Upper lobe of left lung (tissue), 4 donors: ENCODE results near the gene SF3A2.

Experiments used
- EP300 ChIP-seq, 4 donors: sonication (generic); formaldehyde crosslinking; IDR thresholded peaks; one replicate each; pipeline ENCODE4 v1.5.1; 2017; ENCODE audit warnings: antibody characterized with exemption in 4 of 4, control low read depth in 2 of 4
- POLR2A ChIP-seq, 4 donors: fragments of 450-650 bp; IDR thresholded peaks; one replicate each; pipeline ENCODE4 v1.5.1; 2016 to 2017; ENCODE audit warnings: antibody characterized with exemption in 4 of 4, mild to moderate bottlenecking in 2 of 4
- POLR2AphosphoS5 ChIP-seq, 2 donors: sonication (generic); formaldehyde crosslinking; IDR thresholded peaks; one replicate each; pipeline ENCODE4 v1.5.1; 2017; ENCODE audit warnings: antibody characterized with exemption in 2 of 2
- TF ChIP-seq, protein P1 (sequence below), 6 experiments: fragments of 450-650 bp in 4 of 6; fragments of 200-600 bp in 2 of 6; sonication (generic) in 2 of 6; IDR thresholded peaks; one replicate each; pipeline ENCODE4 v1.5.1; 2016 to 2019; ENCODE audit warnings: antibody characterized with exemption in 6 of 6

DNA sequence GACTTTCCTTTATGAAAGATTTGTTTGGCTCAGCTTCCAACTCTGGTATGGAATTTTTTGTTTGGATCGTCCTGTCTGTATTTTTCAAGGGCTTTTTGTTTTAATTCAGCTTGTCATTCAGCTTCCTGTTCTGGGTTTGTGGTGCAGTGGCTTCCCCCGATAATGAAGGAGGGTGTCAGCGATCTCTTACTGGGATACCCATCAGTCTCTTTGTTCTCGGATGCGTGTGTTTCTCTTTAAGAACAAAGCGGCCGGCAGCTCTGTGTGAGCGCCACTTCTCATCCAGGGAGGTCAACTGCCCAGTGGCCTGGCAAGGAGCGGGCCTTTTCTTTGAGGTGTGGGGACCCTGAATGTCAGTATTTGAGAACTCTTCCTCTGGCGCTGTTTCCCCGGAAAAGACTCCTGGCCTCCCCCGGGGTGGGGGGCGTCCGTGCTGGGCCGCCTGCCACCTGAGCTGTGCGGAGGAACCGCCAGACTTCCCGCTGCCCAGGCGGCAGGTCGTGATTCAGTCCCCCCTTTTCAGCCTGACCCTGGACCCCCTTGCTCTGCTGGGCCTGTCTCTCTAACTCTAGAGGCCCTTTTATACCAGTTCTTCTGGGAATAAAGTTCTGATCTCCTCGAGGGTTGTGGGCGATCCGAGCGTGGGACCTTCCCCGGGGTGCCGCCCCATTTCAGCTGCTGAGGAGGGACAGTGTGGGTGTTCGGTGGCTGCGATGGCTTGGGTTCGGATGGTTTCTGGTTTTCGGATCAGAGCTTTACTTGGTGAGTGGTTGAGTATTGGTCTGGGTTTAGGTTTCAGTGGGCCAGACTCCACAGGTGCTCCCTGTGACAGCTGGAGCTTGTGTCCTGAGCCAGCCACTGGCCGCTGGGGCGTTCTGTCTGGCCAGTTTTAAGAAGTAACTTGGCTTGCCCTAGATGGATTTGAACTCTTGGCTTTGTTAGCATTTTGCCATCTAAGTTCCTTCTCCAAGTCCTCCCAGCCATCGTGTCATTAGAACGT lies 3.4 kb downstream of the SF3A2 start:
- TF ChIP-seq, protein P1, sequence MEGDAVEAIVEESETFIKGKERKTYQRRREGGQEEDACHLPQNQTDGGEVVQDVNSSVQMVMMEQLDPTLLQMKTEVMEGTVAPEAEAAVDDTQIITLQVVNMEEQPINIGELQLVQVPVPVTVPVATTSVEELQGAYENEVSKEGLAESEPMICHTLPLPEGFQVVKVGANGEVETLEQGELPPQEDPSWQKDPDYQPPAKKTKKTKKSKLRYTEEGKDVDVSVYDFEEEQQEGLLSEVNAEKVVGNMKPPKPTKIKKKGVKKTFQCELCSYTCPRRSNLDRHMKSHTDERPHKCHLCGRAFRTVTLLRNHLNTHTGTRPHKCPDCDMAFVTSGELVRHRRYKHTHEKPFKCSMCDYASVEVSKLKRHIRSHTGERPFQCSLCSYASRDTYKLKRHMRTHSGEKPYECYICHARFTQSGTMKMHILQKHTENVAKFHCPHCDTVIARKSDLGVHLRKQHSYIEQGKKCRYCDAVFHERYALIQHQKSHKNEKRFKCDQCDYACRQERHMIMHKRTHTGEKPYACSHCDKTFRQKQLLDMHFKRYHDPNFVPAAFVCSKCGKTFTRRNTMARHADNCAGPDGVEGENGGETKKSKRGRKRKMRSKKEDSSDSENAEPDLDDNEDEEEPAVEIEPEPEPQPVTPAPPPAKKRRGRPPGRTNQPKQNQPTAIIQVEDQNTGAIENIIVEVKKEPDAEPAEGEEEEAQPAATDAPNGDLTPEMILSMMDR (IDR thresholded peaks at IDR 0.05) = no peak
- TF ChIP-seq POLR2A (IDR thresholded peaks at IDR 0.05) (no peak), EP300 (IDR thresholded peaks at IDR 0.05) (no peak), POLR2AphosphoS5 (IDR thresholded peaks at IDR 0.05) (no peak)
